AG04450 (cell line): ENCODE data around the gene TFG. TPM values are rescaled to one million over a fixed set of nuclear protein-coding genes. Genes with fewer than 3 reads are reported as not detected.

Experiments
- CTCF ChIA-PET: fragments of 300-600, 350-600 bp; formaldehyde crosslinking; extraction: SDS; loops from one replicate; lab custom pipeline; 2022; ENCODE audit warnings: antibody characterized with exemption, inconsistent platforms; lab: Charles Lee
- POLR2A ChIA-PET: fragments of 350-600 bp; formaldehyde crosslinking; extraction: SDS; loops from one replicate; lab custom pipeline; 2021; ENCODE audit warnings: antibody characterized with exemption, inconsistent platforms; lab: Yijun Ruan, JAX
- DNase-seq: peaks from one replicate; pipeline ENCODE4 v3.0.0-alpha.2; 2011; ENCODE audit warnings: low read depth, low spot score
- H3K27ac ChIP-seq: one replicate; pipeline ENCODE4 v1.5.1; 2012; ENCODE audit warnings: low read depth, low read length, control low read depth
- H3K27me3 ChIP-seq: one replicate; pipeline ENCODE4 v1.6.0; 2012; ENCODE audit warnings: low read length; ENCODE audit not compliant: control insufficient read depth, insufficient read depth
- H3K4me3 ChIP-seq: 2 replicates; pipeline ENCODE4 v1.5.1; 2011; ENCODE audit warnings: mild to moderate bottlenecking, low read depth, low read length, control low read depth
- H3K9me3 ChIP-seq: 2 replicates; pipeline ENCODE4 v1.5.1; 2012; ENCODE audit warnings: low read length; ENCODE audit not compliant: control insufficient read depth, insufficient read depth
- polyA plus RNA-seq: library from polyadenylated mRNA; depleted of rRNA; stranded (reverse); fragments of >200 nt; gene quantifications from 2 replicates; pipeline ENCODE4 v1.2.3, GENCODE V29; 2011
- TF ChIP-seq, protein P1 (sequence below): IDR thresholded peaks from 2 replicates; pipeline ENCODE4 v1.5.1; 2011; ENCODE audit warnings: low read depth, low read length, control low read depth, inconsistent platforms

Gene TFG
- polyA plus RNA-seq, 1 experiment, result 99.8 TPM

- H3K4me3 ChIP-seq, result no peak overlapping the region
- TF ChIP-seq, protein P1, sequence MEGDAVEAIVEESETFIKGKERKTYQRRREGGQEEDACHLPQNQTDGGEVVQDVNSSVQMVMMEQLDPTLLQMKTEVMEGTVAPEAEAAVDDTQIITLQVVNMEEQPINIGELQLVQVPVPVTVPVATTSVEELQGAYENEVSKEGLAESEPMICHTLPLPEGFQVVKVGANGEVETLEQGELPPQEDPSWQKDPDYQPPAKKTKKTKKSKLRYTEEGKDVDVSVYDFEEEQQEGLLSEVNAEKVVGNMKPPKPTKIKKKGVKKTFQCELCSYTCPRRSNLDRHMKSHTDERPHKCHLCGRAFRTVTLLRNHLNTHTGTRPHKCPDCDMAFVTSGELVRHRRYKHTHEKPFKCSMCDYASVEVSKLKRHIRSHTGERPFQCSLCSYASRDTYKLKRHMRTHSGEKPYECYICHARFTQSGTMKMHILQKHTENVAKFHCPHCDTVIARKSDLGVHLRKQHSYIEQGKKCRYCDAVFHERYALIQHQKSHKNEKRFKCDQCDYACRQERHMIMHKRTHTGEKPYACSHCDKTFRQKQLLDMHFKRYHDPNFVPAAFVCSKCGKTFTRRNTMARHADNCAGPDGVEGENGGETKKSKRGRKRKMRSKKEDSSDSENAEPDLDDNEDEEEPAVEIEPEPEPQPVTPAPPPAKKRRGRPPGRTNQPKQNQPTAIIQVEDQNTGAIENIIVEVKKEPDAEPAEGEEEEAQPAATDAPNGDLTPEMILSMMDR, result no peak
- DNase-seq, result no peak
- ChIA-PET CTCF (interaction anchor here (1.0 to 2.9 kb wide), 4 partner anchors 18 to 453 kb away, joined by 3 to 11 read pairs (median 4); no protein-coding TSS in a partner anchor), POLR2A (no interaction called here)
- no peaks in the 10 kb centered on the region for H3K27me3 ChIP-seq
- H3K9me3 ChIP-seq, result no peaks in the 10 kb centered on the region
- no peak overlapping the region for H3K27ac ChIP-seq
Measured at GRCh38 chr3:100743535-100743934, 34.2 kb downstream of the TFG start.

GRCh38 chr3:100744671-100745070, 35.4 kb downstream of the TFG start:
- ChIA-PET CTCF (no interaction called here), POLR2A (no interaction called here)
- no peak overlapping the region for H3K4me3 ChIP-seq
- TF ChIP-seq, protein P1, result no peak
- no peaks in the 10 kb centered on the region for H3K9me3 ChIP-seq
- no peak overlapping the region for H3K27ac ChIP-seq
- H3K27me3 ChIP-seq, result no peaks in the 10 kb centered on the region
- DNase-seq, result no peak

GRCh38 chr3:100745617-100746016, 36.3 kb downstream of the TFG start:
- H3K9me3 ChIP-seq, result no peaks in the 10 kb centered on the region

GRCh38 chr3:100746092-100746491, 36.8 kb downstream of the TFG start:
- ChIA-PET POLR2A (no interaction called here), CTCF (interaction anchor here (1.2 to 2.0 kb wide), 2 partner anchors 10 to 283 kb away, joined by 4 read pairs; no protein-coding TSS in a partner anchor)
- TF ChIP-seq, protein P1, result no peak
- Histone ChIP-seq H3K27ac (no peak overlapping the region), H3K4me3 (no peak overlapping the region), H3K9me3 (no peaks in the 10 kb centered on the region), H3K27me3 (no peaks in the 10 kb centered on the region)
- no peak for DNase-seq

More at GRCh38 chr3:100745617-100746016, 36.3 kb downstream of the TFG start:
- Histone ChIP-seq H3K27me3 (no peaks in the 10 kb centered on the region), H3K27ac (no peak overlapping the region), H3K4me3 (no peak overlapping the region)
- ChIA-PET POLR2A (no interaction called here), CTCF (interaction anchor here (0.9 to 1.2 kb wide), 2 partner anchors 10 to 450 kb away, joined by 4 read pairs; no protein-coding TSS in a partner anchor)
- DNase-seq, result no peak
- TF ChIP-seq, protein P1, result no peak

- TF ChIP-seq, protein P1, result no peak
- H3K9me3 ChIP-seq, result no peaks in the 10 kb centered on the region
- POLR2A ChIA-PET, result no interaction called here
- CTCF ChIA-PET, result interaction anchor here (2.0 kb wide), 1 partner anchor 285 kb away, joined by 4 read pairs; no protein-coding TSS in a partner anchor
- DNase-seq, result no peak
- H3K27me3 ChIP-seq, result no peaks in the 10 kb centered on the region
- H3K27ac ChIP-seq, result no peak overlapping the region
- no peak overlapping the region for H3K4me3 ChIP-seq
Measured at GRCh38 chr3:100748220-100748619, 38.9 kb downstream of the TFG start.
